GM19238 (cell line): ENCODE measurements around the gene NSUN2.
"Not testable (repeated sequence)": the region's sequence is repeated elsewhere in the genome, so short reads cannot be mapped to it uniquely, and the experiment has no call there.

Source experiments
- DNase-seq: peaks from one replicate; pipeline ENCODE4 v3.0.0; 2011; ENCODE audit warnings: low spot score; ENCODE audit not compliant: insufficient read length

NSUN2 gene

DNA sequence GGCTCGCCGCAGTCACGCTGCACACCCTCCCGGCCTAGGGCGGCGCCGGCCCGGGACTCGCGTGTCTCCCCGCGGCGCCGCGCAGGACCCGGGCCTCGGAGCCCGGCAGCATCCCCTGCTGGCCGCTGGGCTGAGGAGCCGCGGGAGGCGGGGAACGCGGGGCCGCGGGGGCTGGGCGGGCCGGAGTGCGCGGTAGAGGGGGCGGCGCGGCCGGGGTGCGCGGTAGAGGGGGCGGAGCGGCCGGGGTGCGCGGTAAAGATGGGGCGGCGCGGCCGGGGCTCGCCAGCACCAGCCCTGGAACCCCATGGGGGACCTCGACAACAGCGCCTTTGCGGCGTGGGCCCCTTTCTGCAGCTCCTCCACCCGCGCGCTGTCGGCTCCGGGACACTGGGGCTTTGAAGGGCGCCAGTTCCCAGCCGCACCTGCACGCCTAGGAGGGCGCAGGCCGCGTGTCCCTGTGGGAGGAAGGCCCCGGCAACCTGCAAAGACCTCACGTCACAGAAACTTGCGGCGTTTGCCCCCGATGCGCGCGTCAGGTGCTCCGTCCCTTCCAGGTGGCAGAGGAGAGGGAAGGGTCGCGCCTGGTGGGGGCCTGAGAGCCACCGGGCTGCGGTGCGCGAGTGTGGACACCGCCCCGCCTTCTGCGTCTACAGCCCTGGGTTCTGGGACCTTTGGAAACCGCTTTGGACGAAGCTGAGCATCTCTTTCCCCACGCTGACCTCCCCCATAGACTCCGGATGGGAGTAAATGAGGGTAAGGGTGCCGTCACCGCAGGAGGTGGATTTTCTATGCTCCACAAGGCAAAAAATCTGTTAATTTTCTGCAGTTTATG lies 49.6 kb downstream of the NSUN2 start:
- DNase-seq: peak; percentile 28

- no peak for DNase-seq
These were observed 50.3 kb downstream of the NSUN2 start for GRCh38 chr5:6582507-6583048.

GRCh38 chr5:6581559-6582426 lies 51.1 kb downstream of the NSUN2 start:
- no peak for DNase-seq

DNA sequence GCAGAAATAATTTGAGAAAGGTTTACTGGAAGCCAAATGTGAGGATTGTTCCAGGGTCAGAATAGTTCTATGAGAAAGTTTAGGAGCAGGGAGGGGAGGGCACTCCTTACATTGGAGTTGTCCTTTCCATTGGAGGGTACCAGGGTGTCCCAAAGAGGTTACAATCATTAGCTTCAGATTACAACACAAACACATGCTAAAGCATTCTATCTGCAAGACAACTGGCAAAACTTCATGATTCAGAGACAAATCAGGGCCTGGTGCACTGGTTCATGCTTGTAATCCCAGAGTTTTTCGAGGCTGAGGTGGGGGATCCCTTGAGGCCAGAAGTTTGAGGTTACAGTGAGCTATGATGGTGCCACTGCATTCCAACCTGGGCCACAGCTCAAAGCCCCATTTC lies 51.8 kb downstream of the NSUN2 start:
- no peak for DNase-seq

GRCh38 chr5:6579535-6579934 lies 53.3 kb downstream of the NSUN2 start:
- DNase-seq: no peak

- no peak for DNase-seq
These were observed 54.0 kb downstream of the NSUN2 start for GRCh38 chr5:6578676-6579343.

- peak; percentile 30 for DNase-seq
These were observed 55.9 kb downstream of the NSUN2 start for GRCh38 chr5:6576861-6577501.

- DNase-seq: no peak
These were observed 58.2 kb downstream of the NSUN2 start for GRCh38 chr5:6574537-6575245.

- DNase-seq: no peak
These were observed 58.7 kb downstream of the NSUN2 start for GRCh38 chr5:6574111-6574510.

DNA sequence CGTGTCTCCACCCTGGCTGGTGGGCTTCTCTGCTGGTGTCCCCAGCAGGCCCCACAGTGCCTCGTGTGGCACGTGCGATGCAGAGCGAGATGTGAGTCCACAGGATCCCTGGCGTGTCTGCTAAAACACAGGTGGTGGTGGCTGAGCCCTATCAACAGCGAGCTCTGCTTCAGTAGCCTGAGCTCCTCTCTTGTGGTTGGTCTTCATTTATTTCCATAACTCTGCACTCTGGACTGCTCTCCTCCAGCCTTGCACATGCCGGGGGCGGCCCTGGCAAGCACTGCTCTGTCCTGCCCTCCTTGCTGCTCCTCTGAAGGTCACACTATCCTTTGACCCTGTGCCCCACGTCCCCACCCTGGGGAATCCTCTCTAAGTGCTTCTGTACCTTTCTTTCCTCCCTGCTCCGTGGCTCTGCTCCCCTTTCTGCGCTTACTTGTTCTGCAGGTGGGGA lies 59.2 kb downstream of the NSUN2 start:
- no peak for DNase-seq

DNA sequence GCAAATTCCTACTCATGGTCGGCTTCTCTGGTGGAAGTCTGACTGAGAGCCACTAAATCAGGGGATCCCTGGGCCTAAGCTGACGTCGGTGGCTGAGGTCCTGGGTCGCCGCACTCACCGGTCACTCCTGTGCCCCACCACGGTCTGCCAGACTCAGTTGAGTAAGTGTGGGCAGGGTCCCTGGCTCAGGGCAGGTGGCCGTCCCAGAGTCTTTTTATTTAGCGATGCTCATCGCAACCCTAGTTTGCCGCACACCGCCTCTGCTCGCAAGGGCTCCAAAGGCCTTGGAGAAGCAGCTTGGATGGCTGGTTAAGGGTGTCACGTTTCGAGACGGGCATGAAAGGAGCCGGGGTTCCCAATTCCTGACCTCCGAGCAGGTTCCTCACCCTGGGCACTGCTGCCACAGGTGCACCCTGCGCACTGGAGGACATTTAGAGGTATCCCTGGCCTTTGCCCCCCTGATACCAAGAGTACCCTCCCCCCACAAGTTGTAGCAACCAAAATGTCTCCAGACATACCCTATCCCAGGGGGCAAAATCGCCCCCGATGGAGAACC lies 59.9 kb downstream of the NSUN2 start:
- no peak for DNase-seq

GRCh38 chr5:6572086-6572824 lies 60.6 kb downstream of the NSUN2 start:
- no peak for DNase-seq

- DNase-seq: not testable (repeated sequence)
These were observed 61.2 kb downstream of the NSUN2 start for GRCh38 chr5:6571607-6572006.

DNA sequence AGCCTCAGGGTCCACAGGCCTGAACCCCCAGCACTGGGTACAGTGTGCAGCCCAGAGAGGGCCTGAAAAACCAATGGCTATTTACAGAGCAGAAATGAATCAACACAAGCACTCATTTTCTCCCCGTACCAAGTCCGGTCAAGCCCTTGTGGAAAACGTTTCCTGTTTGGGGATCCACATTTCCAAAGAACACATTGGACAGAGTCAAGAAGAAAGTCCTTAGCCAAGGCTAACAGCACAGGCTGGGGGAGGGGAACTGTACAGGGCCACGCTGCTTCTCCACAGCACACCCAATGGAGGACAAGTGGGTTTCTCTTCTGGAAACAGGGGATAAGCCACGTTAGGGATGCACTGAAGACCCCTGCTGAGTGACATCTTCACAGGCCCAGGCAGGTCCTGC lies 62.3 kb downstream of the NSUN2 start:
- no peak for DNase-seq

DNA sequence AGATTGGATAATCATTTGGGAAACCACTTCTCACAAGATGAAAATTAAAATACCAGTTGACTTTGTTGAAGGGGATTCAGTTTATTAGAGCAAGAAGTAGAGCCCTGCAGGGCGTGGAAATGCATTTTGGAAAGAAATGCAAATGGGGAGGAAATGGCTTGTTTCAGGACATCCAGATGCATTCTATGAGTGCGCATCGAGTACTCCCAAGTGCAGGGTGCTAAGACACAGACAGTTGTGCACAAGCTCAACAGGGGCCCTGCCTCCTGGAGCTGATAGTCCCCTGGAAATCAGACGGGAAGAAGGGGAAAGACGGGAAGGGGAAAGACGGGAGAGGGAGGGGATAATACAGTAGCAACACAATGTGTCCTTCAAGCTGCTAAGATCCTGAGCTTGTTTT lies 64.0 kb downstream of the NSUN2 start:
- no peak for DNase-seq

GRCh38 chr5:6568383-6568782 lies 64.5 kb downstream of the NSUN2 start:
- no peak for DNase-seq

DNA sequence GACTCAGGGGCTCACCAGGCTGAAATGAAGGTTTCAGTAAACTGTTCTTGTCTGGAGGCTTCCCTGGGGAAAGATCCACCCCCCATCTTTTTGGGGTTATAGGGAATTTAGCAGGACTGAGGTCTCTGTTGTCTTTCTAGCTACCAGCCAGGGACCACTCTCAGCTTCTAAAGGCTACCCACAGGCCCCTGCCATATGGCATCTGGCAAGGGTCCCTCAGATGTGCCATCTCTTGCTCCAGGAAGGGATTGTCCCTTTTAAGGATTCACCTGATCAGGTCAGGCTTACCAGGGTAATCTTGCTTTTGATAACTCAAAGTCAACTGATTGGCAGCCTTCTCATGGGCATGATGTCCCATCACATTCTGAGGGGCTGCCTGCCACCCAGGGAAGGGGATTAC lies 65.0 kb downstream of the NSUN2 start:
- no peak for DNase-seq

GRCh38 chr5:6567068-6567467 lies 65.8 kb downstream of the NSUN2 start:
- no peak for DNase-seq

DNA sequence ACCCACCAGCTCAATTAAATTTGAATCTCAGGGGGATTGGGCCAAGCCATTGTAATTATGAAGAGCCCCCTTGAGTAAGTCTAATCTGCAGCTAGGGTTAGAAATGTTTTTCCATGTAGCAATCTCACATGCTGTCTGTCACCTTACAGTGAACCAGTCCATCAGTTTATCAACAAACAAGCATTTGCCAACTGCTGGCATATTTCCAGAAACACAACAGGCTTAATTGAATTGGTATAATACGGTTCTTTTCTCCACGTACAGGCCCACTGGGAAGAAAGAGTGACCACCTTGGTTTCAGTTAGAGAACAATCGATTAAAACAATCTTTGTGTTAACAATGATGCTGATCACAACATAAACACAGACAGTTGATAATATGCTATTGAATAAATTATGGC lies 67.4 kb downstream of the NSUN2 start:
- DNase-seq: no peak
